HG02938 (cell line): Measurements from ENCODE around the gene CDH2.

ENCODE experiments used
- ATAC-seq: cut with Tn5 transposase; IDR thresholded peaks from one replicate; pipeline ENCODE4 v1.9.1; 2021; ENCODE audit warnings: mild to moderate bottlenecking, moderate library complexity; ENCODE audit not compliant: unreplicated experiment

Gene CDH2

GRCh38 chr18:28127763-28128658, 48.9 kb downstream of the CDH2 start:
- ATAC-seq, result no peak

DNA sequence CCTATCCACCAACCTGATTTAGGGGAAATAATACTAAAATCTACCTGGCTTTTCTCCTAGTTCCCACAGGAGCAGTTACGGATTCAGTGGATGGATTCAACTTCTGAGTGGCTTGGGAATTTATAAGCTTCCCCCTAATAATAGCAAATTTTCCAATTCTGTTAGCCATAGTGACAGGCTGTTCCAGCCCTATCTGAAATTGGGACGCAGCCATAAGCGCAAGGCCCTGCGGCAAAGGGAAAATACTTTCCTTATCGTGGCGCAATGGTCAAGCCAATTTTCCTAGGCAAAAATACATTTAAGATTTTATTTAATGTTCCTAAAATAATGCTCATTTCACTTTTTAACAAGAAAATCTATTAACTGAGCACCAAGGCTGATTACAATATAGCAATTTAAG, 49.7 kb downstream of the CDH2 start:
- ATAC-seq, result no peak

- ATAC-seq, result no peak
Observed at GRCh38 chr18:28126768-28127167, 50.2 kb downstream of the CDH2 start.

DNA sequence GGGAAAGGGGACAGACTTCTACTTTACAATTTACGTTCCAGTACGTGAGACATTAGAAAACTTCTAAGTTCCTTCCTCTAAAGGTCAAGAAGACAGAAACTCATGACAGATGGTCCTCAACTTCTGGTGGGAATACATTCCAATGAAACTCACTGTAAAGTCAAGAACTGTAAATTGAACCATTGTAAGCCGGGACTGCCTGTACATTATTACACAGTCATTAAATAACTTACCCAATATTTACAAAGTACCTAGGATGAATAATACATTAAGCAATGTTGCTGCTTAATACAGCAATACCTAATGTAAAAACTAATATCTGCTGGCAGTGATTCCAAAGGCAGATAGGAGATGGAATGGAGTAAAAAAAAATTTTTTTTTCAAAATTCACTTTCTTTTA, 51.9 kb downstream of the CDH2 start:
- ATAC-seq, result no peak

GRCh38 chr18:28124131-28125029, 52.5 kb downstream of the CDH2 start:
- no peak for ATAC-seq

GRCh38 chr18:28123401-28124030, 53.4 kb downstream of the CDH2 start:
- ATAC-seq, result no peak

GRCh38 chr18:28120828-28121515, 56.0 kb downstream of the CDH2 start:
- no peak for ATAC-seq

DNA sequence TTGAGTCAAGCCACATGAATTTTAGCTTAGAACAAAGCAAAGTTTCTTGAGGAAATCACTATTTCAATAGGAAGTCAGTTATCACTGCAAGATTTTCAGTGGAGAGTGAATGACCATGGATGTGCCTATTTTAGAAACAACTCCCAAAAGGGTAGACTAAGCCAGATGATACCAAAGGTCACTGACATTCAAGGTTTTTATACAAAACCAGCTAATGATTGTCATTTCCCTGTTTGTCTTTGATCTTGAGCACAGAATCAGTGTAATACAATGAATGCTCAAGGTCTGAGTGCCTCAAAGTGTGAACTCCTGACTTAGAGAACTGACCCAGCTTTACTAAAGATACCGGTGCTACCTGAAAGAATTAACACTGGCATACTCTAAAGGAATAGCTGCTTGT, 60.5 kb downstream of the CDH2 start:
- no peak for ATAC-seq

DNA sequence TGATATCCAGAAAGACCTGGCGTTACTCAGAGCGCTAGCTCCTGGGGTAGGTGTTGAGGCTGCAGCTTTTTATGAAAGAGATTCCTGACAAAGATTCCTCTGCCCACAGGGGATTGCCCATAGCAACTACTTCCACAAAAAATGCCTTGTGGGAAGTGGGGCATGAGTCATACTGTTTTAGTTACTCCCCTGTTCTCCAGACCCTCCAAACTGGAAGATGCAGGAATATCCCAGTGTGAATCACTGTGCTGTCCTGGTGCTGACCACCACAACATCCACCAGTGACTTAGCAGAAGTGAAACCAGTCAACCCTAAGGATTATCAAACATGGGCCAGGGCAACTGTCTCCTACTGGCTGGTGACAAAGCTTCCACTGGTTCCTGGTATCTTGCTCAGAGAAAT, 61.8 kb downstream of the CDH2 start:
- no peak for ATAC-seq

DNA sequence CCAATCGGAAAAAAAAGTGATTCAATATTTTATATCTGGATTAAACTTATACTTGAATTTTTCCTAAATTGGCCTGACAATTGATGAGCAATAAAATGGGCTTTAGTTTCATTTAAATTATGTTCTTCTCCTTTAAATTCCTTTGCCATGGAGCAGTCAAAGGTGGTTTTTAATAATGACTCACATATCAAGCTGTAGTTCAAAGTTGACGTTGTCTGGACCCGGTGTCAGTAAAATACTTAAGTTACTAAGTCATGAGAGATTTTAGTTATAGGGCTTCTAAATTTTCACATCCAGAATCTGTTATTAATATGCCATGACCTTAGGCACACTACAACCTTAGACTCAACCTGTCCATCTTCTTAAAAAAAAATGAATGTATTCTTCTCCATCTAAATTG, 62.5 kb downstream of the CDH2 start:
- ATAC-seq, result no peak

GRCh38 chr18:28113271-28114029, 63.5 kb downstream of the CDH2 start:
- no peak for ATAC-seq

DNA sequence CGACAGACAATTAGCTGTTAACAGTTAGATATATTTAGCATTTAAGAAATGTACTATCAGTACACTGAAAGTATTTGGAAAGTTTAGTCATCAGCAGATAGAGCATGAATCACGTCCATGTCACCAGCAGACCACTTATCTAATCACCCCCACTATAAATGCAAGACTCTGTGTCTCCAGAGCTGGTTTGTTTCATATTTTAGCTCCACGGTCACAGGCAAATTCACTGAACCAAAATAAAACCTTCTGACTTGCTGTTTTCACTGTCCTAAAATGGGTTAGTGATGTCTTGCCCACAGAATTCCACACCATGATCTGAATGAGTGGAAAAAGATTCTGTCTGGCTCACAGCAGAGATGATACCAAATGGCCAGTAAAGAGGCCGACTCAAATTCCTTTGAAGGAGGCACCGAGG, 64.9 kb downstream of the CDH2 start:
- no peak for ATAC-seq

- ATAC-seq, result no peak
Observed at GRCh38 chr18:28110924-28111323, 66.0 kb downstream of the CDH2 start.

DNA sequence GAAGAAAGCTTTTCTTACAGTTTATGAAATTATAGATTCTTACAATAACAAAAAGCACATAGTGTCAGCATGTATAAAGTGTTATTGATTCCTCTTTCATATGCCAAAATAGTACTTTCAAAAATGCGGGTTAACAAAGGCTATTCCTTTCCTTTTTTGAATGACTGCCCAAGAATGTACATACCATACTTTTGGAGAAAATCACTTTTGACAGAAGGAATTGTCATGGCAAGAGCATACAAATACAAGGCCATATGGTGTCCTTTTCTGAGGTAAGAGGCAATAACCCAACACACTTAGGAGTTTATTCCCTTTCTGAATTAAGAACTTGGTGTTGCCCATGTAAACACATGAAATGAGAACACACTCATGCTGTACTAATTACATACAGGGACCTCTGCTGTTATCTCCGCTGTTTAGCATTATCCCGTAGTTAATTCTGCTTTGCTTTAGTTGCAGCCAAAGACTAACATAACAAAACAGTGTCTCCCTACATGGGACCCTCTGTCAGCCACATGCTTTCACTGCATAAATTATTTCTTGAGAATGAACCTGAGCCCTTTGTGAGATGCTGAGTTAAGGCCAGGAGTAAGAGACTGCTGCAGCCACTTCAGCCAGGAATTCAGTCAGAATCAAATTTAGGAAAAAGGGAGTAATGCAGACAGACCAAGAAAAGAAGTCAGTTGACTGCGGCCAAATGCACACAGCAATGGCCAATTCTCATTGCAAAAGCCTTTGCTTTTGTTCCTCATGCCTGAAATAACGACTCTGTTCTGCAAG, 67.0 kb downstream of the CDH2 start:
- no peak for ATAC-seq

DNA sequence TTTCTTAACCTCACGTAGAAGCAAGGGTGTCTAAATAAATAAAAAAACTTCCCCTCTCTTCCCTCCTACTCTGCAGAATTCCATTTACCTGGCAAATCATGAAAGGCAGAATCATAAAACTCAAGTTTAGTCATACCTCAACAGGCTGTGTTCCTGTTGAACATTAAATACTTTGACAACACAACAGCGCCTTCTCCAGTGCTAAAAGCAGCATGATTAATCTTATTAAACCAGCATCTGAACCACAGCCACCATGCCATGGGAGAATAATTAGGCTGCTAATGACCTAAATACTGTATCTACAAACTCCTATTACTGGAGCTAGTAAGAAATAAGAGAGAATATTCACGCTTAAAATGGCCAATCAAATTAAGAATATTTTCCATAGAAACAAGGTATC, 68.1 kb downstream of the CDH2 start:
- no peak for ATAC-seq

- no peak for ATAC-seq
Observed at GRCh38 chr18:28108254-28108653, 68.7 kb downstream of the CDH2 start.

GRCh38 chr18:28099237-28099636, 77.7 kb downstream of the CDH2 start:
- no peak for ATAC-seq

DNA sequence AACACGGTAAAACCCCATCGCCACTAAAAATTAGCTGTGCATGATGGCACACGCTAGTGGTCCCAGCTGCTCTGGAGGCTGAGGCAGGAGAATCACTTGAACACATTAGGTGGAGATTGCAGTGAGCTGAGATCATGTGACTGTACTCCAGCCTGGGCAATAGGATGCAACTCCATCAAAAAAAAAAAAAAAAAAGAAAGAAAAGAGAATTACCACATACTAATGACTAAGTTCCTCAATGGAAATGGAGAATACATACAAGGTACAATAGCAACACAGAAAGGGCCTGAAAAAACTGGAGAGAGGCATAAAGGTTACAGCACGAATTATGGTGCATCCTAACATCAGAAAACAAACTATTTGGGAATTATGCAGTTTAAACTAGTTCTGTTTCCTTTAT, 81.3 kb downstream of the CDH2 start:
- ATAC-seq, result no peak

DNA sequence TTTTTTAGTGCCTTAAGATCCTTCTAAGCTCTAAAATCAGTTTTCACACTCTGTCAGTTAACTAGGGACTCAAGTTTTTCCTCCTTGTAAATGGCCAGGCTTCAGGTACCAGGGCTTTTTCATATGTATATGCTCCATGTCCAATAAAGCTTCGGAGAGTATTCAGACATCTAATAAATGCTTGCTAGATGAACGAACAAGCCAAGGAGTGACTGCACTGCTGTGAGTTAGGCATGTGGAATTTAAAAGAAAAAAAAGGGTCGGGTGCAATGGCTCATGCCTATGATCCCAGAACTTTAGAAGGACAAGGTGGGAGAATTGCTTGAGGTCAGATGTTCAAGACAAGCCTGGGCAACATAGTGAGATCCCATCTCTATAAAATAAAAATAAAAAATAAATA, 81.9 kb downstream of the CDH2 start:
- no peak for ATAC-seq
